OCI-LY3 (cell line): ENCODE measurements around the gene GMPS.

Source experiments
- H2AFZ ChIP-seq: fragments of 200-600, 300-600 bp; shearing (Covaris generic); 2 replicates; pipeline ENCODE4 v1.6.0; 2014; ENCODE audit warnings: antibody characterized with exemption, low read depth, low read length
- H3K27ac ChIP-seq: fragments of 200-600, 300-600 bp; sonication (generic); 2 replicates; pipeline ENCODE4 v1.5.1; 2014; ENCODE audit warnings: mild to moderate bottlenecking, low read length, moderate library complexity, mixed read lengths
- H3K27me3 ChIP-seq: fragments of 200-600, 300-600 bp; sonication (generic); 2 replicates; pipeline ENCODE4 v1.6.1; 2014; ENCODE audit warnings: low read depth, low read length, mixed read lengths
- H3K36me3 ChIP-seq: fragments of 200-600, 300-600 bp; sonication (generic); replicated peaks from 2 replicates; pipeline ENCODE3; 2014; ENCODE audit warnings: low read depth, low read length, mixed read lengths
- H3K4me1 ChIP-seq: fragments of 300-600, 200-600 bp; sonication (generic); 2 replicates; pipeline ENCODE4 v1.6.1; 2014; ENCODE audit warnings: low read length, mixed read lengths
- H3K4me2 ChIP-seq: fragments of 200-600, 300-600 bp; sonication (generic); 2 replicates; pipeline ENCODE4 v1.6.1; 2014; ENCODE audit warnings: low read length, mixed read lengths
- H3K4me3 ChIP-seq: fragments of 300-600, 200-600 bp; sonication (generic); 2 replicates; pipeline ENCODE4 v1.5.1; 2014; ENCODE audit warnings: antibody characterized with exemption, mild to moderate bottlenecking, low read length, moderate library complexity
- H3K79me2 ChIP-seq: fragments of 300-600, 200-600 bp; shearing (Covaris generic); 2 replicates; pipeline ENCODE4 v1.6.1; 2014; ENCODE audit warnings: mild to moderate bottlenecking, low read length, mixed read lengths
- H3K9ac ChIP-seq: fragments of 300-600, 200-600 bp; shearing (Covaris generic); 2 replicates; pipeline ENCODE4 v1.6.0; 2014; ENCODE audit warnings: mild to moderate bottlenecking, low read length, moderate library complexity
- H3K9me3 ChIP-seq: fragments of 200-600, 300-600 bp; shearing (Covaris generic); 2 replicates; pipeline ENCODE4 v1.6.1; 2014; ENCODE audit warnings: low read length, mixed read lengths; ENCODE audit not compliant: insufficient read depth
- H4K20me1 ChIP-seq: fragments of 200-600, 300-600 bp; sonication (generic); 2 replicates; pipeline ENCODE4 v1.6.1; 2016; ENCODE audit warnings: low read length, mixed read lengths; ENCODE audit not compliant: insufficient read depth
- CTCF ChIP-seq: fragments of 200-600, 300-600 bp; sonication (generic); IDR thresholded peaks from 2 replicates; pipeline ENCODE4 v1.5.1; 2014; ENCODE audit warnings: antibody characterized with exemption, low read length, low read depth
- EZH2phosphoT487 ChIP-seq: fragments of 200-600 bp; shearing (Covaris generic); IDR thresholded peaks from 2 replicates; pipeline ENCODE4 v1.6.1; 2018; ENCODE audit warnings: antibody characterized with exemption, mixed run types, low read depth

The GMPS gene

GRCh38 chr3:155891321-155891720, 20.9 kb downstream of the GMPS start:
- Histone ChIP-seq H3K9me3 (no peaks in the 10 kb centered on the region), H3K27me3 (no peaks in the 10 kb centered on the region), H3K4me2 (no peak overlapping the region), H3K9ac (no peak overlapping the region), H3K79me2 (peaks cover 83% of the 10 kb centered on the region), H2AFZ (no peak overlapping the region), H3K4me1 (peaks cover 8% of the 10 kb centered on the region), H3K4me3 (no peak overlapping the region), H3K36me3 (peaks cover 13% of the 10 kb centered on the region), H3K27ac (no peak overlapping the region), H4K20me1 (peaks cover 45% of the 10 kb centered on the region)
- TF ChIP-seq EZH2phosphoT487 = no peak
- TF ChIP-seq CTCF = no peak

GRCh38 chr3:155895379-155895900, 25.0 kb downstream of the GMPS start:
- Histone ChIP-seq H3K9me3 (no peaks in the 10 kb centered on the region), H3K4me2 (no peak overlapping the region), H4K20me1 (peaks cover 15% of the 10 kb centered on the region), H3K79me2 (peaks cover 57% of the 10 kb centered on the region), H3K9ac (no peak overlapping the region), H3K36me3 (peaks cover 35% of the 10 kb centered on the region), H3K27ac (no peak overlapping the region), H3K27me3 (no peaks in the 10 kb centered on the region), H2AFZ (no peak overlapping the region), H3K4me3 (no peak overlapping the region), H3K4me1 (no peaks in the 10 kb centered on the region)
- TF ChIP-seq EZH2phosphoT487 = no peak
- no peak for TF ChIP-seq CTCF

- H3K79me2 ChIP-seq = 0 out of 2 replicates have a peak, but pooled peaks cover 3% of the 10 kb centered on the region
- no peak overlapping the region for H3K9ac ChIP-seq
- no peaks in the 10 kb centered on the region for H3K9me3 ChIP-seq
- no peaks in the 10 kb centered on the region for H4K20me1 ChIP-seq
- no peak overlapping the region for H3K4me2 ChIP-seq
- H2AFZ ChIP-seq = no peak overlapping the region
- TF ChIP-seq CTCF (no peak), EZH2phosphoT487 (no peak)
- no peak overlapping the region for H3K27ac ChIP-seq
- no peaks in the 10 kb centered on the region for H3K4me1 ChIP-seq
- H3K27me3 ChIP-seq = no peaks in the 10 kb centered on the region
- no peak overlapping the region for H3K4me3 ChIP-seq
- peaks cover 54% of the 10 kb centered on the region for H3K36me3 ChIP-seq
Measured at GRCh38 chr3:155906900-155907299, 36.5 kb downstream of the GMPS start.

DNA sequence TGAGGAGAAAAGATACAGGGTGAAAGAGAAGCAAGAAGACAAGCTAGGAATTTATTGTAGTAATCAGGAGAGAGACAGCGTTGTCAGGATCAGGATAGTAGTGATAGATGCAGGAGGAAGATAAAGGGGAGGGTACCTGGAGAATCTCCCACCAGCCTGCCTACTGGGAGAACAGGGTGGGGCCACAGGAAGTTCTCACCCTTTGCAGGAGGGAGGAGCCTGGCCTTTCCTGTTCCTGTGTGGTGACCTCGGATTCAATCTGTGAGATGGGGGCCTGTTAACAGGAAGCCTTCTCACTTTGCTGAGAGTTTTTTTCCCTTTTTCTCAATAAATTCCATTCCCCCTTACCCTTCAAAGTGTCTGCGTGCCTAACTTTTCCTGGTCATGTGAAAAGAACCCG, 37.6 kb downstream of the GMPS start:
- H3K79me2 ChIP-seq = no peaks in the 10 kb centered on the region
- H3K36me3 ChIP-seq = peaks cover 64% of the 10 kb centered on the region
- H3K27ac ChIP-seq = no peak overlapping the region
- no peak for TF ChIP-seq EZH2phosphoT487
- TF ChIP-seq CTCF = no peak
- no peak overlapping the region for H3K4me3 ChIP-seq
- H4K20me1 ChIP-seq = no peaks in the 10 kb centered on the region
- no peaks in the 10 kb centered on the region for H3K9me3 ChIP-seq
- no peaks in the 10 kb centered on the region for H3K4me1 ChIP-seq
- no peak overlapping the region for H3K9ac ChIP-seq
- no peaks in the 10 kb centered on the region for H3K27me3 ChIP-seq
- no peak overlapping the region for H2AFZ ChIP-seq
- H3K4me2 ChIP-seq = no peak overlapping the region
